AG09319 (cell line): Measurements from ENCODE around the gene ZP1.

Experiments used
- DNase-seq: peaks from one replicate; pipeline ENCODE4 v3.0.0-alpha.2; 2010; ENCODE audit warnings: low read depth; ENCODE audit errors: extremely low read depth
- TF ChIP-seq, protein P1 (sequence below): IDR thresholded peaks from 2 replicates; pipeline ENCODE4 v1.5.1; 2011; ENCODE audit warnings: low read depth, mild to moderate bottlenecking, inconsistent platforms, low read length, moderate library complexity

ZP1 gene

DNA sequence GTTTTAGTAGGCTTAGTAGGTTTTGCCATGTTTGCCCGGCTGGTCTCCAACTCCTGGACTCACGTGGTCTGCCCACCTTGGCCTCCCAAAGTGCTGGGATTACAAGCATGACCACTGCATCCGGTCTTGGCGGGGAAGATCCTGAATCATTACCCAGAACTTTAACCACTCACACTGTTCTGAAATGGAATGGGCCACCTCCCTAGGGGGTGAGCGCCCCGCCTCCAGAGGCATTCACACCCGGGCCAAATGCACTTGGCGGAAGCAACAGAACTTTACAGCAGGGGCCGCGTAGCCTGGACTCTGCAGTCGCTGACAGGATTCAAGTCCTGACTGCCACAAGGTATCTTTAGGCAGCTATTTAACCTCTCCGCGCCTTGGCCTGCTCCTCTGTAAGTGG, 20.1 kb upstream of the ZP1 start:
- TF ChIP-seq, protein P1, sequence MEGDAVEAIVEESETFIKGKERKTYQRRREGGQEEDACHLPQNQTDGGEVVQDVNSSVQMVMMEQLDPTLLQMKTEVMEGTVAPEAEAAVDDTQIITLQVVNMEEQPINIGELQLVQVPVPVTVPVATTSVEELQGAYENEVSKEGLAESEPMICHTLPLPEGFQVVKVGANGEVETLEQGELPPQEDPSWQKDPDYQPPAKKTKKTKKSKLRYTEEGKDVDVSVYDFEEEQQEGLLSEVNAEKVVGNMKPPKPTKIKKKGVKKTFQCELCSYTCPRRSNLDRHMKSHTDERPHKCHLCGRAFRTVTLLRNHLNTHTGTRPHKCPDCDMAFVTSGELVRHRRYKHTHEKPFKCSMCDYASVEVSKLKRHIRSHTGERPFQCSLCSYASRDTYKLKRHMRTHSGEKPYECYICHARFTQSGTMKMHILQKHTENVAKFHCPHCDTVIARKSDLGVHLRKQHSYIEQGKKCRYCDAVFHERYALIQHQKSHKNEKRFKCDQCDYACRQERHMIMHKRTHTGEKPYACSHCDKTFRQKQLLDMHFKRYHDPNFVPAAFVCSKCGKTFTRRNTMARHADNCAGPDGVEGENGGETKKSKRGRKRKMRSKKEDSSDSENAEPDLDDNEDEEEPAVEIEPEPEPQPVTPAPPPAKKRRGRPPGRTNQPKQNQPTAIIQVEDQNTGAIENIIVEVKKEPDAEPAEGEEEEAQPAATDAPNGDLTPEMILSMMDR: no peak
- DNase-seq: no peak

DNA sequence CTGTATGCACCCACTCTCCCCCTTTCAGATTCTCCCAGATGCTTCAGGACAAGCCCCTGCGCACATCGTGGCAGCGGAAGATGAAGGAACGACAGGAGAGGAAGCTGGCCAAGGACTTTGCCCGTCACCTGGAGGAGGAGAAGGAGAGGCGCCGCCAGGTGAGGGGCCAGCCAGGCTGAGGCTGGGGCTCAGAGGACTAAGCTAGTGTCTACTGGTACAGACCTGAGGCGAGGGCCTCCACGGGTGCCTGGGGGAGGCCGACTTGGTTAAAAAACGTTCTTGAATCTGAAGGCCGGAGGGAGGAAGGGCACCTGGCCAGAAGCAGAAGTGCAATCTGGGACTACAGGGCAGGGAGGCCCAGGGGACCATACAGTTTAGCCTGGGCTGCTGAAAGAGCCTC, 19.4 kb upstream of the ZP1 start:
- DNase-seq: no peak
- TF ChIP-seq, protein P1: no peak

DNA sequence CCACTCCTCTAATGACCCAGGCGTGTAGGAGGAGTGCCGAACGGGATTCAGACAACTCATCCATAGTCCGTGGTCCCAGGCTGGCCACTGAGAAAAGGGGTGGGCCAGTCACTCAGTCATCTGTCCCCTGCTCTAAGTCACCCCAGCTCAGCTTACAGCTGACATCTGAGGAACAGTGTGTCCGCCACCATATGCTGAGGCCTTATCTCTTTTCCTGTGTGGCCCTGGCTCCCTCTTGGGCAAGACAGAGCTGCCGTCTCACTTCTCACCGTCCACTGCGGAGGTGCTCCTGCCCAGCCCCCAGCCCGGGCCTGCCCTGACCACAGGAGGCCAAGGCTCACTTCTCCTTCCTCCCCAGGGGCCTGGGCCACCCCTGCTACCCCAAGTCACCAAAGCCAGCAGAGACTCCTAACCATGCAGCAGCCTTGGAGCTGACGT, 18.6 kb upstream of the ZP1 start:
- TF ChIP-seq, protein P1: no peak
- DNase-seq: no peak

DNA sequence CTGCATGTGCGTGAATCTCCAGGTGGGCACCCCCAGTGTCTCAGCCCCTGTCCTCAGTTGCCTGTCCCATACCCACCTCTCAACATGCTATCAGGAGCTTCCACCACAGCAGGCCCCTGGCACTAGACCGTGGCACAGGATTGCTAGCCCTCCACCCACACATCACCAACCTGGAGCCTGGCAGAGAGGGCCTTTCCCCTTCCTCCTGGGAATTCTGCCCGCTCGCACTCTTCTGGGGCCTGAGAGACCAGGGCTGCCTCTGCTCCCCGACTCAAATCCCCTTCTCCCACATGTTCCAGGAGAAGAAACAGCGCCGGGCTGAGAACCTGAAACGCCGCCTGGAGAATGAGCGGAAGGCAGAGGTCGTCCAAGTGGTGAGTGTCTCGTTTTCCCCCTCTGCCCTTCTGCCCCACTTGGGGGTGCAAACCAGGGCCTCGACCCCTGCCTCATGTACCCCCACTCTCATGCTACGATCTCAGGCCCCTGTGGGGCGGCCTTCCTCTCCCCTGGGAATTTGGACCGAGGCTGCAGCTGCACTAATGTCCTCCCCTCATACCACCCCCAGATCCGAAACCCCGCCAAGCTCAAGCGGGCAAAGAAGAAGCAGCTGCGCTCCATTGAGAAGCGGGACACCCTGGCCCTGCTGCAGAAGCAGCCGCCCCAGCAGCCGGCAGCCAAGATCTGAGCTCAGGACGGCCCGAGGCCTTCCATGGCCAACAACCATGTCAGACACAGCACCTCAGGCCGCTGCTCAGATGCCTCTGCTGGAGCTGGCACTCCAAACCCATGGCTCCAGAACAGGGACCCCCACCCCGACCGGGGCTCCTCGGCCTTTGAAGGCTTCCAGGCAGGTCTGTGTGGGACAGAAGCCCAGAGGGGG, 17.5 kb upstream of the ZP1 start:
- TF ChIP-seq, protein P1: no peak
- no peak for DNase-seq

DNA sequence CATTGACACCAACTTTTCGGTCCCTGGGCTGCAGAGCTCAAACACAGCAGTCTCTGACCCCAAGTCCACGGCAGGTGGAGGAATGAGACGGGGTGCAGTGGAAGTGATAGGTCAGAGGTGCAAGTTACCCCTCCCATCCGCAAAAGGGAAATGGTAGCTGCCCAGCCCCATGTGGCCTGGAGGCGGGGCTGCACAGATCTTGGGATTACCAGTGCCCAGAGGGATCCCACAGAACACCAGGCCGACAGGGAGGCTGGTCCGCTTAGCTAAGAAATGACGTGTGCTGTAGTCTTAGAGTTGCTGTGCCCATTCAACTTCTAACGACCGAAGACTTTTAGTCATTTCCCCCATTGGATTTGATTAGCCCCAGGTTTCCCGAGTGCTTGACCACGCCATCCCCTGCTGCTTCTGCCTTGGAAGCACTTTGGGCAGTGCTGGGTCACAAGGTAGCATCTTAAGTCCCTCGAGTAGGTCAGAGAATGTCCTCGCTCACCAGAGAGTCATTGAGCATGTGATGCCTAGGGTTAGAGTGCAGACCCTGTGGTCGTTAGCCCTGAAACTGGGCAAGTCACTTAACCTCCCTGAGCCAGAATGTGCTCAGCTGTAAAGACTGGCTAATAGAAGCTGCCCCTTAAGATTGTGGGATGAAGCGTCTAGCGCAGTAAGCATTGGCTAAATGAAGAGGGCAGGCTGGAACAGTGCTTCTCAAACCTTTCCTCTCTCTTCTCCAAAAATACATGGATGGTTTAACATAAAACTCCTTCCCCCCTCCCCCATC, 15.8 kb upstream of the ZP1 start:
- TF ChIP-seq, protein P1: no peak
- no peak for DNase-seq

DNA sequence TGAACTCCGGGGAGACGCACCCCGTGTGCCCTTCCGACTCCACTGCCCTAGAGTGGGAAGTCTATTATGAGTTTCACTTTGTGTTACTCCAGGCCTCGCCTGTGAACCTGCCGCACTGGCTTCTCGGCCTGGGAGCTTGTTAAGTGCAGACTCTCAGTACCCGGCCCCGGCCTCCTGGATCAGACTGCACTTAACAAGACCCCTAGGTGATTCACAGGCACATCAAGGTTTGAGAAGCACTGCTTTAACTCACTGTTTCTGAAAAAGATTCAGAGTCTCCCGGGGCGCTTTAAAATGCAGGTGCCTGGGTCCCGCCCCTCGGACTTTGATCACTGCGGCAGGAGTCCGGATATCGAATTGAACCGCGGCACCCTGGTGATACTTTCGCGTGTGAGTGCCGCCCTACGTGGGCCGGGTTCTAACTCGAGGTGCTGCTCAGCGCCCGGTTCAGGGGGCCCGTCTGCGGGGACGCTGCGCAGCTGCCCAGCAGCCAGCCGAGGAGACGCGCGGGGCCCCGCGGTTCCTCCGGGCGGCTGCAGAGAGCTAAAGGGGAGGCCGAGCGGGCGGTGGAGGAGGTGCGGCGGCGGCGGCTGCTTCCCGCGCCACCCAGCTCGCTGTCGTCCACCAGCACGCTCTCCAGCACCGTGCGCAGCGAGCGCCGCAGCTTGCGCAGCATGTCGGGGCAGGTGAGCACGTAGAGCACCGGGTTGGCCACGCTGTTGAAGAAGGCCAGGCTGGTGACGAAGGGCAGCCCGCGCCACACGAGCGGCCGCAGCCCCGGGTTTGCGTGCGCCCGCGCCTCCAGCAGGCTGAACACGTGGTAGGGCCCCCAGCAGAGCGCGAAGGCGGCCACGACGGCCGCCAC, 15.0 kb upstream of the ZP1 start:
- DNase-seq: no peak

More for the DNA sequence above, 15.0 kb upstream of the ZP1 start:
- TF ChIP-seq, protein P1: no peak
